HCT116 (cell line): ENCODE measurements around the gene NR1D2. TPM values are rescaled to one million over a fixed set of nuclear protein-coding genes. Genes with fewer than 3 reads are reported as not detected.

Experiments used
- ATAC-seq: fragments of 200-7000 bp; cut with Tn5 transposase; 2 replicates; pipeline ENCODE4 v1.9.1; 2020; ENCODE audit warnings: mild to moderate bottlenecking, moderate library complexity
- BruUV-seq: library from RNA; stranded (reverse); fragments of 400-500 nt; replicated peaks from 2 replicates; lab custom pipeline; 2021; lab: Mats Ljungman, UMichigan
- CTCF ChIA-PET: fragments of 300-600 bp; sonication (Branson Sonifier 250); formaldehyde crosslinking; loops from one replicate; lab custom pipeline; 2021; ENCODE audit warnings: antibody characterized with exemption; lab: Charles Lee
- POLR2A ChIA-PET: fragments of 300-600, 350-600 bp; sonication (Branson Sonifier 250); formaldehyde crosslinking; loops from one replicate; lab custom pipeline; 2021; ENCODE audit warnings: antibody characterized with exemption; lab: Charles Lee
- RAD21 ChIA-PET, 2 experiments: fragments of 300-600 bp; sonication (Branson Sonifier 250); formaldehyde crosslinking; loops; one replicate each; lab custom pipeline; 2023; ENCODE audit warnings: low total read pairs in 2 of 2; ENCODE audit not compliant: uncharacterized antibody in 2 of 2, unreplicated experiment in 2 of 2, low non-redundant PET in 1 of 2; lab: Charles Lee
- DNase-seq: peaks from one replicate; pipeline ENCODE4 v3.0.0-alpha.2; 2010; ENCODE audit warnings: low read depth, low spot score
- H2AFZ ChIP-seq: fragments of 200-600 bp; shearing (Covaris generic), sonication (generic); 2 replicates; pipeline ENCODE4 v1.6.1; 2017; ENCODE audit warnings: low read depth, mixed run types, mixed read lengths, antibody characterized with exemption, low read length; ENCODE audit not compliant: poor library complexity, severe bottlenecking
- H3K27ac ChIP-seq: 2 replicates; pipeline ENCODE4 v1.5.1; 2012; ENCODE audit warnings: low read depth, low read length
- H3K27me3 ChIP-seq: fragments of 200-600 bp; sonication (generic); 2 replicates; pipeline ENCODE4 v1.6.1; 2016; ENCODE audit warnings: mixed run types, low read length, mixed read lengths; ENCODE audit not compliant: insufficient read depth
- H3K36me3 ChIP-seq, 2 experiments: fragments of 200-500 bp in 1 of 2; fragments of 200-600 bp in 1 of 2; sonication (Bioruptor generic) in 1 of 2; sonication (generic) in 1 of 2; 2 replicates each; pipeline versions ENCODE4 v1.5.1 to v1.6.1; 2014 to 2016; ENCODE audit warnings: low read length in 2 of 2, inconsistent platforms in 1 of 2, mixed read lengths in 1 of 2, mixed run types in 1 of 2; ENCODE audit not compliant: insufficient read depth in 2 of 2, control insufficient read depth in 1 of 2
- H3K4me1 ChIP-seq, 2 experiments: fragments of 200-600 bp in 1 of 2; sonication (generic) in 1 of 2; 2 replicates each; pipeline versions ENCODE4 v1.5.1 to v1.6.1; 2012 to 2017; ENCODE audit warnings: low read length in 2 of 2, inconsistent platforms in 1 of 2, mild to moderate bottlenecking in 1 of 2, mixed read lengths in 1 of 2, mixed run types in 1 of 2, moderate library complexity in 1 of 2; ENCODE audit not compliant: insufficient read depth in 2 of 2, control insufficient read depth in 1 of 2
- H3K4me2 ChIP-seq: fragments of 200-600 bp; sonication (generic); 2 replicates; pipeline ENCODE4 v1.6.1; 2017; ENCODE audit warnings: mixed run types, low read length, mixed read lengths
- H3K4me3 ChIP-seq, 2 experiments: fragments of 200-600 bp in 1 of 2; sonication (generic) in 1 of 2; replicated peaks in 1 of 2; 2 replicates each; pipeline ENCODE4 v1.5.1; 2011 to 2016; ENCODE audit warnings: low read length in 2 of 2, control low read depth in 1 of 2, low read depth in 1 of 2, mild to moderate bottlenecking in 1 of 2, mixed read lengths in 1 of 2, mixed run types in 1 of 2
- H3K79me2 ChIP-seq: fragments of 200-600 bp; sonication (generic); 2 replicates; pipeline ENCODE4 v1.6.1; 2017; ENCODE audit warnings: mild to moderate bottlenecking, mixed run types, low read length, moderate library complexity, mixed read lengths; ENCODE audit not compliant: insufficient read depth
- H3K9ac ChIP-seq: fragments of 200-600 bp; sonication (generic); 2 replicates; pipeline ENCODE4 v1.6.1; 2016; ENCODE audit warnings: low read length, mixed read lengths
- H3K9me2 ChIP-seq: fragments of 200-600 bp; sonication (generic), shearing (Covaris generic); 2 replicates; pipeline ENCODE4 v1.6.1; 2017; ENCODE audit warnings: mixed run types, mild to moderate bottlenecking, moderate library complexity; ENCODE audit not compliant: insufficient read depth
- H3K9me3 ChIP-seq, 2 experiments: fragments of 200-500 bp in 1 of 2; fragments of 200-600 bp in 1 of 2; sonication (Bioruptor generic) in 1 of 2; sonication (generic) in 1 of 2; 2 replicates each; pipeline ENCODE4 v1.6.1; 2014 to 2017; ENCODE audit warnings: low read length in 2 of 2, mixed read lengths in 2 of 2, inconsistent platforms in 1 of 2, low read depth in 1 of 2, mild to moderate bottlenecking in 1 of 2, mixed run types in 1 of 2, moderate library complexity in 1 of 2; ENCODE audit not compliant: control insufficient read depth in 1 of 2, insufficient read depth in 1 of 2
- H4K20me1 ChIP-seq: fragments of 200-600 bp; sonication (generic), shearing (Covaris generic); 2 replicates; pipeline ENCODE4 v1.6.1; 2017; ENCODE audit warnings: mixed run types, mild to moderate bottlenecking, moderate library complexity; ENCODE audit not compliant: insufficient read depth
- CEBPB ChIP-seq: IDR thresholded peaks from 2 replicates; pipeline ENCODE4 v1.6.1; 2012; ENCODE audit warnings: low read depth
- ELF1 ChIP-seq: IDR thresholded peaks from 2 replicates; pipeline ENCODE4 v1.6.1; 2012; ENCODE audit warnings: low read depth, borderline replicate concordance
- EZH2phosphoT487 ChIP-seq: fragments of 200-600 bp; IDR thresholded peaks from 2 replicates; pipeline ENCODE4 v1.6.1; 2018; ENCODE audit warnings: antibody characterized with exemption, borderline replicate concordance
- JUND ChIP-seq: IDR thresholded peaks from 2 replicates; pipeline ENCODE4 v1.6.1; 2012
- REST ChIP-seq: IDR thresholded peaks from 2 replicates; pipeline ENCODE4 v1.6.1; 2012; ENCODE audit warnings: low read depth
- SIN3A ChIP-seq: IDR thresholded peaks from 2 replicates; pipeline ENCODE4 v1.6.1; 2012; ENCODE audit warnings: low read depth
- intact Hi-C: fragments of 100-400 bp; cut with micrococcal nuclease; formaldehyde crosslinking; loops from 2 replicates; pipeline ENCODE4 v1.10.0; 2022
- total RNA-seq: library from RNA; stranded (reverse); gene quantifications from one replicate; pipeline ENCODE4 v1.2.1, GENCODE V29; 2021; ENCODE audit not compliant: unreplicated experiment
- TF ChIP-seq, protein P1 (sequence below): IDR thresholded peaks from 2 replicates; pipeline ENCODE4 v1.6.1; 2011; ENCODE audit warnings: mild to moderate bottlenecking, low read length, moderate library complexity; ENCODE audit not compliant: insufficient replicate concordance; ENCODE audit errors: extremely low read depth

NR1D2 gene
- total RNA-seq, 1 experiment from 2014 or later = 60.9 TPM

DNA sequence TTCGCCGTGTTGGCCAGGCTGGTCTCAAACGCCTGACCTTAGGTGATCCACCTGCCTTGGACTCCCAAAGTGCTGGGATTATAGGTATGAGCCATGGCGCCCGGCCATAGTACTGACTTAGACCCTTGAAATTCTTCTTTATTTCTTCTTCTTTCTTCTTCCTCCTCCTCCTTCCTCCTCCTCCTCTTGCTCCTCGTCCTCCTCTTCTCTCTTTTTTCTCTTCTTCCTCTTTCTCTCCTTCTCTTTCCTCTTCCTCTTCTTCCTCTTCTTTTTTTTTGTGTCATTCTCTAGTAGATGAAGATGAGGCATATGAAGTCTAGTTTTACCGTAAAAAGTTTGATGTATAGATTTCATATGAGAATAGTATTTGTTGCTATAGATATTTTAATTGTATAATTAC, 18.8 kb upstream of the NR1D2 start:
- Histone ChIP-seq H3K79me2 (no peaks in the 10 kb centered on the region), H3K27ac (no peak overlapping the region), H3K9me2 (no peaks in the 10 kb centered on the region), H3K4me2 (no peak overlapping the region), H4K20me1 (no peaks in the 10 kb centered on the region), H3K9me3 (no peaks in the 10 kb centered on the region), H3K27me3 (no peaks in the 10 kb centered on the region), H3K9ac (no peak overlapping the region), H2AFZ (no peak overlapping the region), H3K36me3 (no peaks in the 10 kb centered on the region), H3K4me3 (no peak overlapping the region), H3K4me1 (peaks cover 13 to 16% of the 10 kb centered on the region in 2 experiments)
- DNase-seq (no peak), ATAC-seq (no peak)
- ChIA-PET POLR2A (interaction anchor here (0.6 to 5.6 kb wide), 2 partner anchors 8 to 62 kb away, joined by 4 to 69 read pairs; partner anchors contain the start of genes NKIRAS1 and RPL15), RAD21 (no interaction called here), CTCF (interaction anchor here (0.9 kb wide), 1 partner anchor 37 kb away, joined by 3 read pairs; no protein-coding TSS in a partner anchor)
- no peak for TF ChIP-seq JUND
- TF ChIP-seq EZH2phosphoT487 = no peak
- TF ChIP-seq, protein P1, sequence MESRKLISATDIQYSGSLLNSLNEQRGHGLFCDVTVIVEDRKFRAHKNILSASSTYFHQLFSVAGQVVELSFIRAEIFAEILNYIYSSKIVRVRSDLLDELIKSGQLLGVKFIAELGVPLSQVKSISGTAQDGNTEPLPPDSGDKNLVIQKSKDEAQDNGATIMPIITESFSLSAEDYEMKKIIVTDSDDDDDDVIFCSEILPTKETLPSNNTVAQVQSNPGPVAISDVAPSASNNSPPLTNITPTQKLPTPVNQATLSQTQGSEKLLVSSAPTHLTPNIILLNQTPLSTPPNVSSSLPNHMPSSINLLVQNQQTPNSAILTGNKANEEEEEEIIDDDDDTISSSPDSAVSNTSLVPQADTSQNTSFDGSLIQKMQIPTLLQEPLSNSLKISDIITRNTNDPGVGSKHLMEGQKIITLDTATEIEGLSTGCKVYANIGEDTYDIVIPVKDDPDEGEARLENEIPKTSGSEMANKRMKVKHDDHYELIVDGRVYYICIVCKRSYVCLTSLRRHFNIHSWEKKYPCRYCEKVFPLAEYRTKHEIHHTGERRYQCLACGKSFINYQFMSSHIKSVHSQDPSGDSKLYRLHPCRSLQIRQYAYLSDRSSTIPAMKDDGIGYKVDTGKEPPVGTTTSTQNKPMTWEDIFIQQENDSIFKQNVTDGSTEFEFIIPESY = no peak
- TF ChIP-seq SIN3A = no peak
- TF ChIP-seq REST = no peak
- no peak for TF ChIP-seq ELF1
- TF ChIP-seq CEBPB = no peak
- intact Hi-C loops = no loop called here
- BruUV-seq = no TSS peak
